Endodermal cell (in vitro differentiated cells): ENCODE results near the gene RNF130. TPM values are rescaled to one million over a fixed set of nuclear protein-coding genes. Genes with fewer than 3 reads are reported as not detected.

ENCODE experiments used
- DNase-seq: peaks from one replicate; pipeline ENCODE4 v3.0.0-alpha.2; 2017
- H3K27ac ChIP-seq: 2 replicates; pipeline ENCODE4 v1.5.1; 2013; ENCODE audit warnings: mild to moderate bottlenecking, low read depth, low read length, moderate library complexity
- H3K27me3 ChIP-seq: 2 replicates; pipeline ENCODE4 v1.6.1; 2013; ENCODE audit warnings: mild to moderate bottlenecking, low read length, moderate library complexity; ENCODE audit not compliant: insufficient read depth, control insufficient read depth, poor library complexity, severe bottlenecking
- H3K36me3 ChIP-seq: 2 replicates; pipeline ENCODE4 v1.7.0; 2013; ENCODE audit warnings: mild to moderate bottlenecking, low read length, moderate library complexity; ENCODE audit not compliant: control insufficient read depth, insufficient read depth
- H3K4me1 ChIP-seq: one replicate; pipeline ENCODE4 v1.7.0; 2013; ENCODE audit warnings: low read length; ENCODE audit not compliant: control insufficient read depth, insufficient read depth
- H3K4me3 ChIP-seq: 2 replicates; pipeline ENCODE4 v1.5.1; 2013; ENCODE audit warnings: mild to moderate bottlenecking, low read length, moderate library complexity
- H3K9ac ChIP-seq: 2 replicates; pipeline ENCODE4 v1.6.1; 2013; ENCODE audit warnings: mild to moderate bottlenecking, low read length, moderate library complexity; ENCODE audit not compliant: poor library complexity, severe bottlenecking; ENCODE audit errors: extremely low read depth
- H3K9me3 ChIP-seq: 2 replicates; pipeline ENCODE4 v1.6.1; 2013; ENCODE audit warnings: mild to moderate bottlenecking, low read length, moderate library complexity; ENCODE audit not compliant: control insufficient read depth
- H3K27ac Mint-ChIP-seq: 2 replicates; pipeline ENCODE4 v1.8.0; 2020; ENCODE audit warnings: mixed read lengths
- H3K27me3 Mint-ChIP-seq: 2 replicates; pipeline ENCODE4 v1.8.0; 2021; ENCODE audit warnings: mild to moderate bottlenecking, mixed read lengths; ENCODE audit not compliant: insufficient read depth
- H3K36me3 Mint-ChIP-seq: 2 replicates; pipeline ENCODE4 v1.8.0; 2020; ENCODE audit warnings: low read depth, mixed read lengths
- H3K4me1 Mint-ChIP-seq: 2 replicates; pipeline ENCODE4 v1.8.0; 2020; ENCODE audit warnings: mixed read lengths
- H3K4me3 Mint-ChIP-seq: 2 replicates; pipeline ENCODE4 v1.8.0; 2020; ENCODE audit warnings: mild to moderate bottlenecking, moderate library complexity, mixed read lengths
- H3K9me3 Mint-ChIP-seq: 2 replicates; pipeline ENCODE4 v1.8.0; 2020; ENCODE audit warnings: mild to moderate bottlenecking, mixed read lengths
- CTCF ChIP-seq: fragments of 200-600 bp; sonication (generic); conservative IDR thresholded peaks from 2 replicates; pipeline ENCODE4 v1.5.0; 2021; ENCODE audit warnings: antibody characterized with exemption, mild to moderate bottlenecking
- WGBS, 2 experiments: methylation state at CpG; one replicate each; pipeline versions ENCODE4 v1.1.5 to v1.1.7; 2013; ENCODE audit warnings: missing lambda C conversion rate in 2 of 2, mixed read lengths in 1 of 2; ENCODE audit not compliant: insufficient coverage in 1 of 2, insufficient read length in 1 of 2; 5-methylcytosine and 5-hydroxymethylcytosine counted together
- total RNA-seq, 2 donors: library from RNA; stranded (reverse); fragmentation: NEBNext Ultra II Directional in 1 of 2; extraction: Animal tissue kit (Norgen Biotek cat#: 25700) in 1 of 2; gene quantifications; 2 replicates in 1 of 2; 3 replicates in 1 of 2; pipeline ENCODE4 v1.2.1, GENCODE V29; 2021

RNF130 gene
- total RNA-seq, 2 donors from 2014 or later: 64.7 to 74.4 TPM

- no peak overlapping the region for H3K9ac ChIP-seq
- Mint-ChIP-seq H3K4me1 (peaks cover 50% of the 10 kb centered on the region), H3K27me3 (no peaks in the 10 kb centered on the region), H3K27ac (no peak overlapping the region), H3K4me3 (no peak overlapping the region), H3K9me3 (no peaks in the 10 kb centered on the region), H3K36me3 (peaks cover 4% of the 10 kb centered on the region)
- TF ChIP-seq CTCF: no peak
- 81 to 87% methylated on average over 6 of the region's 6 CpGs for WGBS, 2 experiments
- no peak overlapping the region for H3K4me3 ChIP-seq
- peaks cover 14% of the 10 kb centered on the region for H3K4me1 ChIP-seq
- no peak overlapping the region for H3K27ac ChIP-seq
- DNase-seq: no peak
- no peaks in the 10 kb centered on the region for H3K27me3 ChIP-seq
- H3K36me3 ChIP-seq: peaks cover 27% of the 10 kb centered on the region
- H3K9me3 ChIP-seq: no peaks in the 10 kb centered on the region
These were observed 17.3 kb downstream of the RNF130 start for GRCh38 chr5:180054226-180054625.

GRCh38 chr5:180053061-180053602 is 18.4 kb downstream of the RNF130 start:
- no peak for DNase-seq
- H3K9me3 Mint-ChIP-seq: peaks cover 2% of the 10 kb centered on the region

DNA sequence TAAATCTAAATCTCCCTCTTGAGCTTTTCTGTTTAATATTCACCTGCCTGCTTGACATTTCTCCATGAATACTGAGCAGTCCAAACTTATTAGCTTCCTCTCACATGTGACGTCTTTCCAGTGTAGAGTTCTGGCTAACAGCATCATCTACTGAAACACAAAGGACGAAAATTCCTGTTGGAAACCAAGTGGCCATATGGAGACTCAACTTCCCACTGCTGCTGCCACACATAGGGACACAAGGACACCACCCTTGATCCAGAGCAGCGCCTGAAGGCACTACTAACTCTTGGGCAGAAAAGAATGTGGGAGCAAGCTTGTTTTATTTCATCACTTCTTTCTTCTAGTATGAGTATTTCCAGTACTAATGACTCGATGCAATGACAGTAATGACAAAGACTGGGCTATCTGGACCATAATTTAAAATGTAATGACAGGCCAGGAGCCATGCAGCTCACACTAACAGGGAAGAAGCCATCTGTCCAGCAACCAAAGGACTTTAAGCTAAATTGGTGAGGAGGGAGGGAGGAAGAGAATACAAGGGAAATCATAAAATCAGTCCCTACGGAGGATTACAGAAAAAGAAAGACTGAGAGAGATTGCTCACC is 19.2 kb downstream of the RNF130 start:
- Histone ChIP-seq H3K27me3 (no peaks in the 10 kb centered on the region), H3K9ac (no peak overlapping the region), H3K4me3 (no peak overlapping the region), H3K36me3 (peaks cover 19% of the 10 kb centered on the region), H3K27ac (no peak overlapping the region), H3K4me1 (peaks cover 14% of the 10 kb centered on the region), H3K9me3 (peaks cover 7% of the 10 kb centered on the region)
- no peak overlapping the region for H3K27ac Mint-ChIP-seq
- no peak for DNase-seq
- TF ChIP-seq CTCF: no peak
- H3K36me3 Mint-ChIP-seq: peaks cover 14% of the 10 kb centered on the region
- H3K27me3 Mint-ChIP-seq: no peaks in the 10 kb centered on the region
- no peak overlapping the region for H3K4me3 Mint-ChIP-seq
- peaks cover 46% of the 10 kb centered on the region for H3K4me1 Mint-ChIP-seq
- WGBS, 2 experiments: 90 to 91% methylated on average over 5 of the region's 5 CpGs
- peaks cover 10% of the 10 kb centered on the region for H3K9me3 Mint-ChIP-seq

More at GRCh38 chr5:180053061-180053602, 18.4 kb downstream of the RNF130 start:
- peaks cover 49% of the 10 kb centered on the region for H3K4me1 Mint-ChIP-seq
- H3K27me3 ChIP-seq: no peaks in the 10 kb centered on the region
- no peaks in the 10 kb centered on the region for H3K9me3 ChIP-seq
- H3K36me3 Mint-ChIP-seq: peaks cover 7% of the 10 kb centered on the region
- H3K4me3 ChIP-seq: no peak overlapping the region
- peaks cover 14% of the 10 kb centered on the region for H3K4me1 ChIP-seq
- H3K27ac ChIP-seq: no peak overlapping the region
- peaks cover 19% of the 10 kb centered on the region for H3K36me3 ChIP-seq
- H3K9ac ChIP-seq: no peak overlapping the region
- no peak overlapping the region for H3K27ac Mint-ChIP-seq
- no peak overlapping the region for H3K4me3 Mint-ChIP-seq
- WGBS, 2 experiments: 93 to 96% methylated on average over 3 to 8 of the region's 8 CpGs
- TF ChIP-seq CTCF: no peak
- H3K27me3 Mint-ChIP-seq: no peaks in the 10 kb centered on the region
